H1 (cell line): Measurements from ENCODE around the gene TCAF1. TPM values are rescaled to one million over a fixed set of nuclear protein-coding genes. Genes with fewer than 3 reads are reported as not detected.

ENCODE experiments used
- CTCF ChIA-PET: fragments of 300-600 bp; sonication (Branson Sonifier 250); formaldehyde crosslinking; loops from one replicate; lab custom pipeline; 2021; ENCODE audit not compliant: partially characterized antibody; lab: Charles Lee
- POLR2A ChIA-PET: fragments of 300-600 bp; sonication (Branson Sonifier 250); formaldehyde crosslinking; loops from one replicate; lab custom pipeline; 2021; ENCODE audit warnings: inconsistent platforms; ENCODE audit not compliant: partially characterized antibody; lab: Charles Lee
- DNase-seq, 2 experiments: peaks; one replicate each; pipeline versions ENCODE4 v3.0.0 to v3.0.0-alpha.2; 2010 to 2022; ENCODE audit warnings: low spot score in 2 of 2, low read depth in 1 of 2, mixed read lengths in 1 of 2
- FAIRE-seq: peaks from 2 replicates; lab custom pipeline; 2011; peaks lifted over from hg19 to GRCh38; lab: Jason Lieb, UNC
- H2AFZ ChIP-seq: 2 replicates; pipeline ENCODE4 v1.8.1; 2012; ENCODE audit warnings: low read length, inconsistent platforms
- H2AK5ac ChIP-seq: 2 replicates; pipeline ENCODE4 v1.6.1; 2013; ENCODE audit warnings: low read depth, low read length
- H2BK120ac ChIP-seq: replicated peaks from 2 replicates; pipeline ENCODE3; 2013; ENCODE audit warnings: low read depth, low read length, inconsistent platforms
- H2BK12ac ChIP-seq: 2 replicates; pipeline ENCODE4 v1.6.1; 2013; ENCODE audit warnings: low read depth, low read length
- H2BK15ac ChIP-seq: 2 replicates; pipeline ENCODE4 v1.6.1; 2013; ENCODE audit warnings: low read length
- H2BK20ac ChIP-seq: 2 replicates; pipeline ENCODE4 v1.6.1; 2013; ENCODE audit warnings: low read length
- H2BK5ac ChIP-seq: 2 replicates; pipeline ENCODE4 v1.6.1; 2013; ENCODE audit warnings: low read depth, low read length
- H3K14ac ChIP-seq: 2 replicates; pipeline ENCODE4 v1.6.1; 2013; ENCODE audit warnings: inconsistent platforms; ENCODE audit not compliant: insufficient read length
- H3K18ac ChIP-seq: 2 replicates; pipeline ENCODE4 v1.6.1; 2013; ENCODE audit warnings: low read length; ENCODE audit errors: extremely low read depth
- H3K23ac ChIP-seq: 2 replicates; pipeline ENCODE4 v1.6.1; 2013; ENCODE audit warnings: inconsistent platforms; ENCODE audit not compliant: insufficient read length
- H3K23me2 ChIP-seq: 2 replicates; pipeline ENCODE4 v1.6.1; 2013; ENCODE audit warnings: low read depth, low read length
- H3K27ac ChIP-seq: 2 replicates; pipeline ENCODE4 v1.6.1; 2011; ENCODE audit warnings: low read depth, low read length, inconsistent platforms
- H3K27me3 ChIP-seq, 4 experiments: replicated peaks in 1 of 4; 1 replicate in 1 of 4; 2 replicates in 3 of 4; pipeline versions ENCODE4 v1.6.1 to v1.8.1; 2011 to 2013; ENCODE audit warnings: low read length in 3 of 4, mild to moderate bottlenecking in 3 of 4, inconsistent platforms in 2 of 4, mixed read lengths in 2 of 4, moderate library complexity in 1 of 4; ENCODE audit not compliant: control insufficient read depth in 3 of 4, insufficient read depth in 3 of 4; ENCODE audit errors: extremely low read depth in 1 of 4
- H3K36me3 ChIP-seq, 4 experiments: 2 replicates each; pipeline versions ENCODE4 v1.6.1 to v1.8.1; 2011 to 2013; ENCODE audit warnings: mild to moderate bottlenecking in 4 of 4, low read length in 3 of 4, moderate library complexity in 2 of 4, control low read depth in 1 of 4, inconsistent platforms in 1 of 4; ENCODE audit not compliant: insufficient read depth in 4 of 4, control insufficient read depth in 2 of 4
- H3K4ac ChIP-seq: replicated peaks from 2 replicates; pipeline ENCODE3; 2013; ENCODE audit warnings: low read length, low read depth, mixed read lengths, inconsistent platforms; ENCODE audit not compliant: insufficient read length
- H3K4me1 ChIP-seq, 4 experiments: replicated peaks in 1 of 4; 1 replicate in 1 of 4; 2 replicates in 3 of 4; pipeline versions ENCODE4 v1.6.1 to v1.8.1; 2011 to 2013; ENCODE audit warnings: low read length in 3 of 4, inconsistent platforms in 2 of 4, mixed read lengths in 1 of 4; ENCODE audit not compliant: insufficient read depth in 4 of 4, control insufficient read depth in 3 of 4
- H3K4me2 ChIP-seq, 2 experiments: 2 replicates each; pipeline versions ENCODE4 v1.6.1 to v1.8.1; 2011 to 2013; ENCODE audit warnings: low read depth in 2 of 2, low read length in 2 of 2, control low read depth in 1 of 2, inconsistent platforms in 1 of 2, mild to moderate bottlenecking in 1 of 2; ENCODE audit not compliant: insufficient read depth in 1 of 2
- H3K4me3 ChIP-seq, 4 experiments: fragments of 200-600, 300-600 bp in 1 of 4; sonication (generic), shearing (Covaris generic), sonication (Bioruptor Twin) in 1 of 4; 2 replicates each; pipeline versions ENCODE4 v1.5.1 to v1.8.1; 2011 to 2016; ENCODE audit warnings: low read length in 4 of 4, low read depth in 3 of 4, control low read depth in 2 of 4, inconsistent platforms in 2 of 4, mild to moderate bottlenecking in 2 of 4, mixed read lengths in 1 of 4, moderate library complexity in 1 of 4; ENCODE audit not compliant: insufficient read depth in 2 of 4; ENCODE audit errors: extremely low read depth in 1 of 4
- H3K56ac ChIP-seq: replicated peaks from 2 replicates; pipeline ENCODE3; 2013; ENCODE audit warnings: low read depth, mild to moderate bottlenecking, mixed read lengths, low read length, inconsistent platforms; ENCODE audit not compliant: insufficient read length
- H3K79me1 ChIP-seq: 2 replicates; pipeline ENCODE4 v1.6.1; 2013; ENCODE audit warnings: low read depth, low read length, control low read depth
- H3K79me2 ChIP-seq, 2 experiments: 2 replicates each; pipeline versions ENCODE4 v1.6.1 to v1.8.1; 2012 to 2013; ENCODE audit warnings: low read length in 2 of 2, mild to moderate bottlenecking in 2 of 2, inconsistent platforms in 1 of 2; ENCODE audit not compliant: insufficient read depth in 2 of 2, control insufficient read depth in 1 of 2
- H3K9ac ChIP-seq, 4 experiments: replicated peaks in 1 of 4; 1 replicate in 1 of 4; 2 replicates in 3 of 4; pipeline versions ENCODE4 v1.6.1 to v1.8.1; 2011 to 2013; ENCODE audit warnings: low read depth in 3 of 4, low read length in 3 of 4, control low read depth in 2 of 4, mild to moderate bottlenecking in 2 of 4, moderate library complexity in 2 of 4, inconsistent platforms in 1 of 4; ENCODE audit errors: extremely low read depth in 1 of 4
- H3K9me3 ChIP-seq, 2 experiments: 2 replicates each; pipeline versions ENCODE4 v1.6.1 to v1.8.1; 2012 to 2013; ENCODE audit warnings: mild to moderate bottlenecking in 2 of 2, moderate library complexity in 2 of 2, control low read depth in 1 of 2, inconsistent platforms in 1 of 2, low read depth in 1 of 2, low read length in 1 of 2, mixed read lengths in 1 of 2; ENCODE audit not compliant: insufficient read depth in 2 of 2
- H4K20me1 ChIP-seq, 2 experiments: replicated peaks in 1 of 2; 2 replicates each; pipeline versions ENCODE3 to v1.8.1; 2011 to 2013; ENCODE audit warnings: inconsistent platforms in 2 of 2, low read length in 2 of 2, mild to moderate bottlenecking in 1 of 2; ENCODE audit not compliant: insufficient read depth in 2 of 2, control insufficient read depth in 1 of 2
- H4K5ac ChIP-seq: 2 replicates; pipeline ENCODE4 v1.6.1; 2013; ENCODE audit warnings: low read length, low read depth, mixed read lengths, inconsistent platforms; ENCODE audit not compliant: insufficient read length
- H4K8ac ChIP-seq: 2 replicates; pipeline ENCODE4 v1.8.0; 2013; ENCODE audit warnings: mild to moderate bottlenecking, moderate library complexity, low read length, inconsistent platforms; ENCODE audit not compliant: insufficient read depth; ENCODE audit errors: extremely low read depth
- H4K91ac ChIP-seq: replicated peaks from 2 replicates; pipeline ENCODE3; 2013; ENCODE audit warnings: low read length, mixed read lengths, inconsistent platforms; ENCODE audit not compliant: insufficient read length
- BACH1 ChIP-seq: IDR thresholded peaks from 2 replicates; pipeline ENCODE4 v1.6.1; 2012; ENCODE audit warnings: low read length, improper control_type of control experiment
- CTBP2 ChIP-seq: IDR thresholded peaks from 2 replicates; pipeline ENCODE4 v1.7.0; 2011; ENCODE audit warnings: borderline replicate concordance, mild to moderate bottlenecking, moderate library complexity, mixed read lengths, low read length; ENCODE audit not compliant: insufficient read depth, insufficient read length
- CTCF ChIP-seq, 3 experiments: IDR thresholded peaks; 1 replicate in 2 of 3; 2 replicates in 1 of 3; pipeline versions ENCODE4 v1.5.1 to v1.6.1; 2011; ENCODE audit warnings: low read length in 3 of 3, mild to moderate bottlenecking in 3 of 3, inconsistent platforms in 2 of 3, low read depth in 1 of 3, moderate library complexity in 1 of 3; ENCODE audit not compliant: insufficient read depth in 1 of 3; ENCODE audit errors: control extremely low read depth in 1 of 3
- E2F6 ChIP-seq: IDR thresholded peaks from 2 replicates; pipeline ENCODE4 v1.6.1; 2012; ENCODE audit warnings: inconsistent platforms
- GABPA ChIP-seq: IDR thresholded peaks from 2 replicates; pipeline ENCODE4 v1.6.1; 2011; ENCODE audit warnings: mild to moderate bottlenecking, low read length, moderate library complexity, borderline replicate concordance; ENCODE audit not compliant: insufficient read depth
- POLR2A ChIP-seq, 2 experiments: IDR thresholded peaks; 1 replicate in 1 of 2; 2 replicates in 1 of 2; pipeline ENCODE4 v1.6.1; 2011; ENCODE audit warnings: low read depth in 2 of 2, low read length in 2 of 2, mild to moderate bottlenecking in 2 of 2; ENCODE audit errors: control extremely low read depth in 1 of 2
- RBBP5 ChIP-seq: IDR thresholded peaks from 2 replicates; pipeline ENCODE4 v1.7.1; 2012; ENCODE audit warnings: low read depth, mild to moderate bottlenecking, inconsistent platforms, low read length, moderate library complexity, borderline replicate concordance
- RXRA ChIP-seq: IDR thresholded peaks from 2 replicates; pipeline ENCODE4 v1.6.1; 2011; ENCODE audit warnings: low read depth, mild to moderate bottlenecking, low read length, moderate library complexity; ENCODE audit not compliant: insufficient read depth
- SP1 ChIP-seq: IDR thresholded peaks from 2 replicates; pipeline ENCODE4 v1.6.1; 2011; ENCODE audit warnings: low read depth, low read length
- USF2 ChIP-seq: IDR thresholded peaks from 2 replicates; pipeline ENCODE4 v1.6.1; 2011; ENCODE audit warnings: low read length, improper control_type of control experiment
- WGBS, 2 experiments: shearing (Covaris generic) in 1 of 2; methylation state at CpG; one replicate each; pipeline versions ENCODE4 v1.1.6 to v1.1.7; 2013 to 2015; ENCODE audit warnings: low lambda C conversion rate in 2 of 2, mixed read lengths in 2 of 2, inconsistent platforms in 1 of 2, low coverage in 1 of 2, missing lambda C conversion rate in 1 of 2; ENCODE audit not compliant: insufficient replicate concordance in 2 of 2, insufficient coverage in 1 of 2, insufficient read length in 1 of 2; ENCODE audit errors: extremely low coverage in 1 of 2, missing lambda C conversion rate in 1 of 2; 5-methylcytosine and 5-hydroxymethylcytosine counted together
- polyA plus RNA-seq, 7 experiments: library from polyadenylated mRNA; depleted of rRNA in 3 of 7; stranded (reverse) in 5 of 7; unstranded in 2 of 7; fragments of >200 nt in 5 of 7; fragments of 200-250 nt in 2 of 7; gene quantifications; 1 replicate in 5 of 7; 2 replicates in 1 of 7; 4 replicates in 1 of 7; pipeline versions ENCODE4 v1.2.1 to v1.2.3, GENCODE V29; 2011 to 2013; ENCODE audit warnings: missing spikeins in 2 of 7, mixed read lengths in 2 of 7
- total RNA-seq: library from RNA; stranded (reverse); fragmentation: NEBNext Ultra II Directional; extraction: Animal tissue kit (Norgen Biotek cat#: 25700); gene quantifications from 2 replicates; pipeline ENCODE4 v1.2.1, GENCODE V29; 2021

TCAF1 gene
- total and polyA plus RNA-seq, 2 of the 8 experiments (the other 6 are each of a cell fraction or from before 2014, with no cell fraction given): 9.6 to 28.0 TPM

- no peak overlapping the region for H4K5ac ChIP-seq
- H3K18ac ChIP-seq: no peak overlapping the region
- H3K4me2 ChIP-seq: no peak overlapping the region
- no peak overlapping the region for H3K14ac ChIP-seq
- no peak for DNase-seq
- no peak overlapping the region for H3K4me3 ChIP-seq
- H3K9ac ChIP-seq: no peak overlapping the region
- CTCF ChIA-PET: no interaction called here
- H3K79me2 ChIP-seq: no peaks in the 10 kb centered on the region
- no peaks in the 10 kb centered on the region for H3K9me3 ChIP-seq
- H4K8ac ChIP-seq: no peak overlapping the region
- FAIRE-seq: no peak
- H2BK15ac ChIP-seq: no peak overlapping the region
- no peak overlapping the region for H2AFZ ChIP-seq
- H2BK20ac ChIP-seq: no peak overlapping the region
- H3K56ac ChIP-seq: no peak overlapping the region
- no peak overlapping the region for H2BK120ac ChIP-seq
- H3K79me1 ChIP-seq: no peaks in the 10 kb centered on the region
- WGBS, 2 experiments: 76% methylated on average over 2 of the region's 2 CpGs; no CpG with 5 or more reads in 1 of the 2 experiments
- H3K27me3 ChIP-seq: no peaks in the 10 kb centered on the region
- no peak overlapping the region for H3K27ac ChIP-seq
- H3K4ac ChIP-seq: no peak overlapping the region
- no peaks in the 10 kb centered on the region for H3K36me3 ChIP-seq
- POLR2A ChIA-PET: no interaction called here
- H2AK5ac ChIP-seq: no peak overlapping the region
- no peak overlapping the region for H3K23ac ChIP-seq
- no peaks in the 10 kb centered on the region for H3K4me1 ChIP-seq
- H4K20me1 ChIP-seq: no peaks in the 10 kb centered on the region
- H4K91ac ChIP-seq: no peak overlapping the region
- H2BK12ac ChIP-seq: no peak overlapping the region
- no peaks in the 10 kb centered on the region; the same call in 1 of the 2 replicates for H3K23me2 ChIP-seq
- H2BK5ac ChIP-seq: no peak overlapping the region
- no peak for TF ChIP-seq SP1
- no peak for TF ChIP-seq CTBP2
- no peak for TF ChIP-seq GABPA
- TF ChIP-seq POLR2A (IDR thresholded peaks at IDR 0.05; ENCODE audit: control extremely low read depth in 1 of 2, low read depth in 2 of 2, low read length in 2 of 2): no peak
- TF ChIP-seq USF2: no peak
- no peak for TF ChIP-seq E2F6
- no peak for TF ChIP-seq CTCF (IDR thresholded peaks at IDR 0.05; ENCODE audit: control extremely low read depth in 1 of 3, insufficient read depth in 1 of 3, low read depth in 1 of 3, low read length in 3 of 3)
- no peak for TF ChIP-seq RXRA
- no peak for TF ChIP-seq RBBP5
- no peak for TF ChIP-seq BACH1
Measured at GRCh38 chr7:143947111-143947510, 45.1 kb upstream of the TCAF1 start.
